BJ (cell line): ENCODE results near the gene CCDC192. TPM values are rescaled to one million over a fixed set of nuclear protein-coding genes. Genes with fewer than 3 reads are reported as not detected.

Experiments used
- CTCF ChIA-PET: fragments of 350-600 bp; formaldehyde crosslinking; extraction: SDS; loops from one replicate; lab custom pipeline; 2021; ENCODE audit warnings: antibody characterized with exemption, inconsistent platforms; lab: Yijun Ruan, JAX
- POLR2A ChIA-PET: fragments of 300-600 bp; sonication (Branson Sonifier 250); formaldehyde crosslinking; extraction: SDS; loops from one replicate; lab custom pipeline; 2021; ENCODE audit warnings: antibody characterized with exemption; lab: Charles Lee
- DNase-seq: peaks from one replicate; pipeline ENCODE4 v3.0.0-alpha.2; 2011; ENCODE audit warnings: low read depth
- H3K27me3 ChIP-seq: 2 replicates; pipeline ENCODE4 v1.6.0; 2011; ENCODE audit warnings: low read length; ENCODE audit not compliant: control insufficient read depth, insufficient read depth
- H3K36me3 ChIP-seq: 2 replicates; pipeline ENCODE4 v1.5.1; 2011; ENCODE audit warnings: low read length; ENCODE audit not compliant: control insufficient read depth, insufficient read depth
- H3K4me3 ChIP-seq: 2 replicates; pipeline ENCODE4 v1.5.1; 2011; ENCODE audit warnings: low read depth, mild to moderate bottlenecking, control low read depth, low read length
- polyA plus RNA-seq: library from polyadenylated mRNA; depleted of rRNA; stranded (reverse); fragments of >200 nt; gene quantifications from 2 replicates; pipeline ENCODE4 v1.2.3, GENCODE V29; 2011
- TF ChIP-seq, protein P1 (sequence below): IDR thresholded peaks from 2 replicates; pipeline ENCODE4 v1.5.1; 2011; ENCODE audit warnings: low read depth, mild to moderate bottlenecking, control low read depth, inconsistent platforms, low read length, moderate library complexity; ENCODE audit not compliant: insufficient read depth

Gene CCDC192
- polyA plus RNA-seq, 1 experiment, result not detected

- no peak for DNase-seq
- CTCF ChIA-PET, result interaction anchor here (1.0 kb wide), 1 partner anchor 9 kb away, joined by 3 read pairs; no protein-coding TSS in a partner anchor
- TF ChIP-seq, protein P1, sequence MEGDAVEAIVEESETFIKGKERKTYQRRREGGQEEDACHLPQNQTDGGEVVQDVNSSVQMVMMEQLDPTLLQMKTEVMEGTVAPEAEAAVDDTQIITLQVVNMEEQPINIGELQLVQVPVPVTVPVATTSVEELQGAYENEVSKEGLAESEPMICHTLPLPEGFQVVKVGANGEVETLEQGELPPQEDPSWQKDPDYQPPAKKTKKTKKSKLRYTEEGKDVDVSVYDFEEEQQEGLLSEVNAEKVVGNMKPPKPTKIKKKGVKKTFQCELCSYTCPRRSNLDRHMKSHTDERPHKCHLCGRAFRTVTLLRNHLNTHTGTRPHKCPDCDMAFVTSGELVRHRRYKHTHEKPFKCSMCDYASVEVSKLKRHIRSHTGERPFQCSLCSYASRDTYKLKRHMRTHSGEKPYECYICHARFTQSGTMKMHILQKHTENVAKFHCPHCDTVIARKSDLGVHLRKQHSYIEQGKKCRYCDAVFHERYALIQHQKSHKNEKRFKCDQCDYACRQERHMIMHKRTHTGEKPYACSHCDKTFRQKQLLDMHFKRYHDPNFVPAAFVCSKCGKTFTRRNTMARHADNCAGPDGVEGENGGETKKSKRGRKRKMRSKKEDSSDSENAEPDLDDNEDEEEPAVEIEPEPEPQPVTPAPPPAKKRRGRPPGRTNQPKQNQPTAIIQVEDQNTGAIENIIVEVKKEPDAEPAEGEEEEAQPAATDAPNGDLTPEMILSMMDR, result no peak
- Histone ChIP-seq H3K4me3 (no peak overlapping the region), H3K36me3 (no peaks in the 10 kb centered on the region), H3K27me3 (no peaks in the 10 kb centered on the region)
- POLR2A ChIA-PET, result no interaction called here
These were observed 216.6 kb downstream of the CCDC192 start for GRCh38 chr5:127919818-127920217.

DNA sequence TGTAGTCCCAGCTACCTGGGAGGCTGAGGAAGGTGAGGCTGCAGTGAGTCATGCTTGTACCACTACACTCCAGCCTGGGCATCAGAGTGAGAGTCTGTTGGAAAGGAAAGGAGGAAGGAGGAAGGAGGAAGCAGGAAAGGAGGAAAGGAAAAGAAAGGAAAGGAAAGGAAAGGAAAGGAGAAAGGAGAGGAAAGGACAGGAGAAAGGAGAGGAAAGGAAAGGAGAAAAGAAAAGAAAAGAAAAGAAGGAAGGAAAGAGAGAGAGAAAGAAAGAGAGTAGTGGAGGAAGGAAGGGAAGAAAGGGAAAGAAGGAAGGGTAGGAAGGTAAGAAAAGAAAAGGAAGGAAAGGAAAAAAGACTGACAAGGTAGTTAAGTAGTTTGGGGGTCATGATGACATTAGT is 217.7 kb downstream of the CCDC192 start:
- H3K4me3 ChIP-seq, result no peak overlapping the region
- ChIA-PET POLR2A (no interaction called here), CTCF (interaction anchor here (0.8 to 1.0 kb wide), 2 partner anchors 11 to 12 kb away, joined by 3 to 4 read pairs; no protein-coding TSS in a partner anchor)
- no peaks in the 10 kb centered on the region for H3K36me3 ChIP-seq
- TF ChIP-seq, protein P1, result no peak
- DNase-seq, result no peak
- no peaks in the 10 kb centered on the region for H3K27me3 ChIP-seq

- H3K27me3 ChIP-seq, result no peaks in the 10 kb centered on the region
- ChIA-PET POLR2A (no interaction called here), CTCF (interaction anchor here (0.8 to 1.3 kb wide), 2 partner anchors 279 to 359 kb away, joined by 3 read pairs; no protein-coding TSS in a partner anchor)
- no peak overlapping the region for H3K4me3 ChIP-seq
- no peaks in the 10 kb centered on the region for H3K36me3 ChIP-seq
- TF ChIP-seq, protein P1, result no peak
- no peak for DNase-seq
These were observed 219.4 kb downstream of the CCDC192 start for GRCh38 chr5:127922603-127923002.

DNA sequence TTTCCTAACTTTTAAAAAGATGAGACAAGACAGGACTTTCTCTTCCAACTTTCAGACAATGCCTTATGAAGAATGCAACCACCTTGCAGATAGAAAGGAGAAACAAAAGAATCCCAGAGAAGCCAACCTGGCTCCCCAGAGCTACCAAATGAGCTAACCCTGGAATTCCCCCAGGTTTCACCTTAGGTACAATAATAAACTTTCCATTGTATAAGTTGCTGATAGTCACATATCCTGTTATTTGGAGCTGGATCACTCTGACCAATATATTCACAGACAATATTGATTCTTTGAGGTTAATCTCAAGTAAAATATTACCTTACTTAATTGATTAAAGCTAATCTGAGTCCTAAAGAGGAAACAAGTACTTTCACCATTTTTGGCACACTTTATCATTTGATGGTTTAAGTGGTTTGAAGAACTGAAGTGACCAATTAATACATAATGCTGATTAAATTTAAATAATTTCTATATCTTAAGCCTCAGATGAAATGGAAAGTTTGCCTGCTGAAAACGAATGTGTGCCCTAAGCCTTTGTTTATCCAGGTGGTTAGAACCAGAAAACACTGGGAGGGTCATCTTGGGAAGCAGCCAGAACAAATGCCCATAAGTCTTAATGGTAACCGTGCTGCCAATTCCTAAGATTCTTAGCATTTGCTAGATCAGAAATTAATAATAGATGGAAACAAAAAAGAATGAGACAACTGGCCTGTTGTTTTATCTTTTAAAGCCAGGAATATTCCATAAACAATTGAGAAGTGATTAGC is 220.8 kb downstream of the CCDC192 start:
- CTCF ChIA-PET, result no interaction called here
- TF ChIP-seq, protein P1, result no peak
- POLR2A ChIA-PET, result no interaction called here
- no peaks in the 10 kb centered on the region for H3K27me3 ChIP-seq
- H3K4me3 ChIP-seq, result no peak overlapping the region
- DNase-seq, result no peak
- H3K36me3 ChIP-seq, result no peaks in the 10 kb centered on the region

- no peak overlapping the region for H3K4me3 ChIP-seq
- ChIA-PET CTCF (no interaction called here), POLR2A (no interaction called here)
- no peak for DNase-seq
- TF ChIP-seq, protein P1, result no peak
- no peaks in the 10 kb centered on the region for H3K36me3 ChIP-seq
- H3K27me3 ChIP-seq, result no peaks in the 10 kb centered on the region
These were observed 221.4 kb downstream of the CCDC192 start for GRCh38 chr5:127924606-127925005.
